Measurements from ENCODE around the gene KRT83. TPM values are rescaled to one million over a fixed set of nuclear protein-coding genes. Genes with fewer than 3 reads are reported as not detected.

Gene KRT83
- total RNA-seq, 1 experiment from 2014 or later = not detected

- H2AK5ac ChIP-seq (ENCODE audit: insufficient read length, low read length) = no peak overlapping the region
- H2BK15ac ChIP-seq (ENCODE audit: low read depth, low read length) = no peak overlapping the region
- Mint-ChIP-seq H3K36me3 (ENCODE audit: insufficient read depth in 1 of 3, low read depth in 3 of 3) (no peaks in the 10 kb centered on the region), H3K4me3 (no peak overlapping the region), H3K4me1 (peaks cover 5 to 8% of the 10 kb centered on the region in 2 experiments; a peak in 2 of 4 replicates), H3K27ac (no peak overlapping the region; a peak in 1 of 7 replicates), H3K27me3 (ENCODE audit: low read depth) (peaks cover 42% of the 10 kb centered on the region), H3K9me3 (no peaks in the 10 kb centered on the region)
- H3K18ac ChIP-seq (ENCODE audit: insufficient read length, low read depth, low read length) = no peak overlapping the region
- 0 out of 2 replicates have a peak, but pooled peaks cover 2% of the 10 kb centered on the region for H3K4me1 ChIP-seq (ENCODE audit: insufficient read depth, low read length)
- H2BK120ac ChIP-seq (ENCODE audit: low read depth, low read length, poor library complexity, severe bottlenecking) = no peak overlapping the region
- DNase-seq = no peak
- no peak overlapping the region for H2BK12ac ChIP-seq (ENCODE audit: insufficient read length, low read depth, low read length)
- no peak overlapping the region for H2BK5ac ChIP-seq (ENCODE audit: insufficient read length, low read length)
- no peak overlapping the region for H2BK20ac ChIP-seq (ENCODE audit: low read depth, low read length, poor library complexity, severe bottlenecking)
- no peak overlapping the region for H3T11ph ChIP-seq (ENCODE audit: low read length)
- H3K23me2 ChIP-seq (ENCODE audit: insufficient read length, low read depth, low read length, poor library complexity, severe bottlenecking) = no peaks in the 10 kb centered on the region
- H4K20me1 ChIP-seq (ENCODE audit: control insufficient read depth, insufficient read depth, insufficient read length) = no peaks in the 10 kb centered on the region
- no peak overlapping the region; the same call in 1 of the 2 replicates for H3K14ac ChIP-seq (ENCODE audit: insufficient read depth, low read length)
- H2AFZ ChIP-seq (ENCODE audit: low read length) = no peak overlapping the region
- H3K9ac ChIP-seq (ENCODE audit: extremely low read depth, insufficient read length, low read length) = no peak overlapping the region
- no peak overlapping the region for H3K4ac ChIP-seq (ENCODE audit: low read depth, low read length)
- H3K27me3 ChIP-seq (ENCODE audit: insufficient read depth, low read length) = no peaks in the 10 kb centered on the region
- no CpG with 5 or more reads among the region's 1 CpG for WGBS (ENCODE audit: extremely low coverage, insufficient read length, low lambda C conversion rate)
- no peaks in the 10 kb centered on the region for H3K9me3 ChIP-seq (ENCODE audit: control insufficient read depth, low read depth, low read length)
- no peak overlapping the region for H3K56ac ChIP-seq (ENCODE audit: insufficient read length, low read depth, low read length)
- no peak overlapping the region for H3K27ac ChIP-seq (ENCODE audit: insufficient read length, low read depth, low read length)
- H4K91ac ChIP-seq (ENCODE audit: insufficient read length, low read depth, low read length) = no peak overlapping the region
- H3K79me2 ChIP-seq (ENCODE audit: insufficient read depth, low read length) = no peaks in the 10 kb centered on the region
- TF ChIP-seq CTCF (conservative IDR thresholded peaks at IDR 0.05) = no peak
- H3K79me1 ChIP-seq (ENCODE audit: insufficient read depth, low read depth, low read length, poor library complexity, severe bottlenecking) = no peaks in the 10 kb centered on the region
- H3K4me2 ChIP-seq (ENCODE audit: insufficient read depth, insufficient read length, low read length) = no peak overlapping the region
- no peak overlapping the region for H4K8ac ChIP-seq (replicated peaks; ENCODE audit: insufficient read length, low read depth, low read length)
- H3K23ac ChIP-seq (ENCODE audit: insufficient read length, low read depth, low read length) = no peak overlapping the region
- H4K5ac ChIP-seq (ENCODE audit: insufficient read length, low read depth, low read length) = no peak overlapping the region
Measured at GRCh38 chr12:52323001-52323400, 1.8 kb upstream of the KRT83 start.
